HEK293T (cell line): ENCODE measurements around the gene TRAPPC12.

Source experiments
- ARNT ChIP-seq: fragments of 450-650 bp; IDR thresholded peaks from 2 replicates; pipeline ENCODE4 v1.6.1; 2017; ENCODE audit warnings: mild to moderate bottlenecking
- FOXA1 ChIP-seq: fragments of 450-650 bp; IDR thresholded peaks from 2 replicates; pipeline ENCODE4 v1.6.1; 2016; ENCODE audit warnings: mild to moderate bottlenecking
- FOXM1 ChIP-seq: fragments of 450-650 bp; IDR thresholded peaks from 2 replicates; pipeline ENCODE4 v1.6.1; 2017; ENCODE audit warnings: mild to moderate bottlenecking, borderline replicate concordance
- HDGF ChIP-seq: fragments of 450-650 bp; IDR thresholded peaks from 2 replicates; pipeline ENCODE4 v1.6.1; 2017; ENCODE audit warnings: antibody characterized with exemption, borderline replicate concordance
- SP1 ChIP-seq: fragments of 450-650 bp; IDR thresholded peaks from 2 replicates; pipeline ENCODE4 v1.6.1; 2017
- SUZ12 ChIP-seq: fragments of 450-650 bp; IDR thresholded peaks from 2 replicates; pipeline ENCODE4 v1.6.1; 2016; ENCODE audit warnings: mild to moderate bottlenecking

- no peak for TF ChIP-seq SP1
- TF ChIP-seq SUZ12, result no peak
- TF ChIP-seq HDGF, result no peak
- TF ChIP-seq ARNT, result no peak
- TF ChIP-seq FOXM1, result no peak
- TF ChIP-seq FOXA1, result no peak
Observed at GRCh38 chr2:3467654-3468053, 88.2 kb downstream of the TRAPPC12 start.
